Measurements from ENCODE around the gene B3GNT4.

- TF ChIP-seq, protein P1, sequence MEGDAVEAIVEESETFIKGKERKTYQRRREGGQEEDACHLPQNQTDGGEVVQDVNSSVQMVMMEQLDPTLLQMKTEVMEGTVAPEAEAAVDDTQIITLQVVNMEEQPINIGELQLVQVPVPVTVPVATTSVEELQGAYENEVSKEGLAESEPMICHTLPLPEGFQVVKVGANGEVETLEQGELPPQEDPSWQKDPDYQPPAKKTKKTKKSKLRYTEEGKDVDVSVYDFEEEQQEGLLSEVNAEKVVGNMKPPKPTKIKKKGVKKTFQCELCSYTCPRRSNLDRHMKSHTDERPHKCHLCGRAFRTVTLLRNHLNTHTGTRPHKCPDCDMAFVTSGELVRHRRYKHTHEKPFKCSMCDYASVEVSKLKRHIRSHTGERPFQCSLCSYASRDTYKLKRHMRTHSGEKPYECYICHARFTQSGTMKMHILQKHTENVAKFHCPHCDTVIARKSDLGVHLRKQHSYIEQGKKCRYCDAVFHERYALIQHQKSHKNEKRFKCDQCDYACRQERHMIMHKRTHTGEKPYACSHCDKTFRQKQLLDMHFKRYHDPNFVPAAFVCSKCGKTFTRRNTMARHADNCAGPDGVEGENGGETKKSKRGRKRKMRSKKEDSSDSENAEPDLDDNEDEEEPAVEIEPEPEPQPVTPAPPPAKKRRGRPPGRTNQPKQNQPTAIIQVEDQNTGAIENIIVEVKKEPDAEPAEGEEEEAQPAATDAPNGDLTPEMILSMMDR (IDR thresholded peaks at IDR 0.05; ENCODE audit: low read depth, low read length), result no peak
- no peak for TF ChIP-seq POLR2A (IDR thresholded peaks at IDR 0.05; ENCODE audit: extremely low read depth, insufficient read length)
- TF ChIP-seq, protein P2, sequence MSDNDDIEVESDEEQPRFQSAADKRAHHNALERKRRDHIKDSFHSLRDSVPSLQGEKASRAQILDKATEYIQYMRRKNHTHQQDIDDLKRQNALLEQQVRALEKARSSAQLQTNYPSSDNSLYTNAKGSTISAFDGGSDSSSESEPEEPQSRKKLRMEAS (IDR thresholded peaks at IDR 0.05; ENCODE audit: low read depth, low read length), result no peak
These were observed 3.5 kb downstream of the B3GNT4 start for GRCh38 chr12:122206976-122207375.
